NCI-H2227 (cell line): ENCODE data around the gene EWSR1.
"Not testable (repeated sequence)": the region's sequence is repeated elsewhere in the genome, so short reads cannot be mapped to it uniquely, and the experiment has no call there.

Experiments
- DNase-seq: peaks from one replicate; lab custom pipeline; 2025; ENCODE audit not compliant: unreplicated experiment; lab: John Stamatoyannopoulos, UW

Gene EWSR1

DNA sequence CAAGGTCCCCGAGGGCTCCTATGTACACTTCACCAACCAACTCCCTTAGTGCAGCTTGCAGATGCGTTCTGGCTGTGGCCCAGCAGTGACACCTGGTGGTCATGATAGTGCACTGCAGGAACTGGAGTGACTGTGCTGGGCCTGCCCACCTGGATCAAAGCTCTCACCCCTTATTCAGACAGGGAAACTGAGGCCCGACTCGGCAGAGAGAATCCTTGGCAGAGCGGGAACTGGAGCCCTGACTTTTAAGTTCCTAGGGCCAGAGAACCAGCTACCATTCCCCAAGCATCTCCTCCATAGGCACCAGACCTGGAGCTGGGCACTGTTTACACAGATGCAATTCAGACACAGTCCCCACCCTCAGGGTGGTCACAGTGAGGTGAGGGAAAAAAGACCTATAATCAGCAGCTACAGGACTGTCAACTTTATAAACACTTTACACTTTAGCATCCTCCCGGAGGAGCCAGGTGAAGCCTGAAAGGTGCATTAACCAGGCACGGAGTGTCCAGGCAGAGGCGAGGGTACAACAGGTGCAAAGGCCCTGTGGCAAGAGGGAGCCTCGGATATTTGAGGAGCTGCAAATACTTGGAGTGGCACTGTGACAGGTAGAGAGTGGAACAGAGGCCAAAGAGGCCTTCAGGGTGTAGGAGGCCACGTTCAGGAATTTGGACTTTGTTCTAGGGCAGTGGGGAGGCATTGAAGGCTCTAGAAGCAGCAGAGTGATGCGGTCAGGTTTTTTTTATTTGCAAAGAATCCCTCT lies 22.3 kb upstream of the EWSR1 start:
- peak; percentile 61 for DNase-seq

GRCh38 chr22:29247891-29248290 lies 20.2 kb upstream of the EWSR1 start:
- not testable (repeated sequence) for DNase-seq

DNA sequence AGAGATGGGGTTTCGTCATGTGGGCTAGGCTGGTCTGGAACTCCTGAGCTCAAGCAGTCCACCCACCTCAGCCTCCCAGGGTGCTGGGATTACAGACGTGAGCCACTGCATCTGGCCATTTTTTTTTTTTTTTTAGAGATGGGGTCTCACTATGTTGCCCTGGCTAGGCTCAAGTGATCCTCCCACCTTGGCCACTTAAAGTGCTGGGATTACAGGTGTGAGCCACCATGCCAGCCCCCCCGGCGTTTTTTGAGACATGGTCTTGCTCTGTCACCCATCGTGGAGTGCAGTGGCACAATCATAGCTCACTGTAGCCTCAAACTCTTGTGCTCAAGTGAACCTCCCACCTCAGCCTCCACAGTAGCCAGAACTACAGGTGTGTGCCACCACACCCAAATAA lies 16.8 kb upstream of the EWSR1 start:
- DNase-seq, result no peak

DNA sequence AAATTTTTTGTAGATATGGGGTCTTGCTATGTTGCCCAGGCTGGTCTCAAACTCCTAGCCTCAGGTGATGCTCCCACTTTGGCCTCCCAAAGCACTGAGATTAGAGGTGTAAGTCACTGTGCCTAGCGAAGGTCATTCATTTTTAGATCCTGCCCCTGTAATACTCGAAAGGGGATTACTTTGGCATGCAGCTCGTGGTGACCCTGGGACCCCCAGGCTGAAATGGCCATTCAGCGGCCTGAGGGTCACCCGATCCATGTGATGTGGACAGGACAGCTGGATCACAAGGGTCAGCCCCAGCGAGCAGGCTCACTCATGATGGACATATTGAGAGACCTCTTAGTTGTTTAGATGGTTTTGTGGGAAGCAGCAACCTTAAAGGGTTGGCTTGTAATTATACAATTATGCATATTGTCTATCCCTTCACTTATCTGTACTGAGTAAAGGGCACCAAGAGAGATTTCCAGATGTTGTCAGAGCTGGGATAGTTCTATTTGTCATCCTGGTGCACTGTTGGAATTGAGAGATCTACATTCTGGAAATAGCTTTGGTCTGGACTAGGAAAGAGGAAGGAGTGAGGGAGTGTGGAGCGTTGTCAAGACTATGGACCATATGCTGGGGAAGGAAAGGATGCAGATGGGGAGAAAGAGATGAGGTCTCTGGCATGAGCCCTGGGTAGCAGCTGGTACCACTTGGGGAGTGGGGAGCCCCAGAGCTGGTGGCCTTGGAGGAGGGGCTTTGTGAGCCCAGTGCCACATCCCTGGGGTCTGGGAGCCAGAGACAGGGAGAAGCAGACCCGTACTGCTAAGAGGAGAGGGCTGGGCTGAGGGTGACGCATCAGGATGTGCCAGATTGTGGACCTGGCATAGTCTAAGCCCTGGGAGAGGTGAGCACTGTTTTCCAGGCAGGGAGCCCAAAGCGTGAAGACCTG lies 15.8 kb upstream of the EWSR1 start:
- no peak for DNase-seq

DNA sequence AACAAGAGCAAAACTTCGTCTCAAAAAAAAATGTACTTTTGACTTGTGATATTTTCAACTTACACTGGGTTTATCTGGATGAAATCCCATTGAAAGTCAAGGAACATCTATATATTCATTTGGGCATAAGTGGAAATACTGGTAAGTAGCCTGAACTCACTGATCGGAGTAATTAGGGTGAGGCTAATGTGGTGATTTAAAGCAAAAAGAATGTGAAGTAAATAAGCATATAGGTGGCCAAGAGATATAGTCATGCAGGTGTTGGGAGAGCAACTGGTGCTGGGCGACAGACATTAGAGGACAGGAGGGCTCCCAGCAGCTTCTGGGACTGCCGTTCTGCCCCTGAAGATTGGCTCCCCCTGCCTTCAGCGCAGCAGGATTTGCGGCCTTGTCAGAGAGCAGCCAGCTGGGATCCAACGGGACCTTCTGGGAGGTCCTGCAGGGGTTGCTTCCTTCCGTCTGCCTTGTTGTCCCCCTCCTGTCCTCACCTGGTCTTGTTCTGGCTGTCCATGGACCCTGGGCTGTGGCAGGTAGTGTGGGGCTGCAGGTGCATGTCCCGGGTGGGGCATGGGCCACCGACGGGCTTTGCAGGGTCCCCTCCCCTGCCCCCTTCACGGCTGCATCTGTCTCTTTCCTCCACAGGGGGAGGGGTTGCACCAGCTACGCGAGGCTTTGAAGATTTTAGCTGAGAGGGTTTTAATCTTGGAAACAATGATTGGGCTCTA lies 14.3 kb upstream of the EWSR1 start:
- no peak for DNase-seq

GRCh38 chr22:29254286-29254660 lies 13.8 kb upstream of the EWSR1 start:
- no peak for DNase-seq

- DNase-seq, result no peak
Observed at GRCh38 chr22:29255064-29255621, 12.9 kb upstream of the EWSR1 start.

DNA sequence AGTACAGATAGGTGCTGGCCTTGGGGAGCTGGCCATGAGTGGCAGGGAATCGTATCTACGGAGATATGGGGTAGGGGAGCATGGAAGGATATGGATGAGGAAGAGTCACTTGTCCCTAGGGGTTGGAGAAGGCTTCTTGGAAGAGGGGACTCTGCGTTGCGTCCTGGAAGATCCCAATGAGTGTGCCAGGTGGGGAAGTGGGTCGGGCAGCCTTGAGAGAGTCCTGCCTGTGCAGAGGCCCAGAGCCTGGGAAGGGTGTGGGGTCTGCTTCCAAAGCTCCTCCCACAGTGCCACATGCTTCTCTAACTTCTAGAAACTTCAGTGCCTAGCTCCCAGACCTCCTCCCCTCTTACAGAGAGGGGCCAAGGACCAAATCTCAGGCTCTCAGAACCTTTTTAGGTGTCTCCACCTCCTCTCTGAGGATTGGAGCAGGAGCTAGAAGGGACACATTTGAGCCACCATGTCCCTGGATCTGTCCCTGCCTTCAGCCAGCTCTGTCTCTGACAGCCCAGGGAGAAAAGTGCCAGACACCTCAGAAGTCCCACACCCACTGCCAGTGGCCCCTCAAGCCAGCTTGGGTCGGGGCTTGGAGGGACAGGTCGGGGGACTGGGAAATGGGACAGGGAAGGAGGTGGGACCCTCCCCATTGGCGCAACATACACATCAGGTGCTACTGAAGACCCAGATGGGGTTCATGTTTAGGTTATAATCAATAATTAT lies 11.3 kb upstream of the EWSR1 start:
- no peak for DNase-seq

- DNase-seq, result no peak
Observed at GRCh38 chr22:29257751-29258181, 10.3 kb upstream of the EWSR1 start.

DNA sequence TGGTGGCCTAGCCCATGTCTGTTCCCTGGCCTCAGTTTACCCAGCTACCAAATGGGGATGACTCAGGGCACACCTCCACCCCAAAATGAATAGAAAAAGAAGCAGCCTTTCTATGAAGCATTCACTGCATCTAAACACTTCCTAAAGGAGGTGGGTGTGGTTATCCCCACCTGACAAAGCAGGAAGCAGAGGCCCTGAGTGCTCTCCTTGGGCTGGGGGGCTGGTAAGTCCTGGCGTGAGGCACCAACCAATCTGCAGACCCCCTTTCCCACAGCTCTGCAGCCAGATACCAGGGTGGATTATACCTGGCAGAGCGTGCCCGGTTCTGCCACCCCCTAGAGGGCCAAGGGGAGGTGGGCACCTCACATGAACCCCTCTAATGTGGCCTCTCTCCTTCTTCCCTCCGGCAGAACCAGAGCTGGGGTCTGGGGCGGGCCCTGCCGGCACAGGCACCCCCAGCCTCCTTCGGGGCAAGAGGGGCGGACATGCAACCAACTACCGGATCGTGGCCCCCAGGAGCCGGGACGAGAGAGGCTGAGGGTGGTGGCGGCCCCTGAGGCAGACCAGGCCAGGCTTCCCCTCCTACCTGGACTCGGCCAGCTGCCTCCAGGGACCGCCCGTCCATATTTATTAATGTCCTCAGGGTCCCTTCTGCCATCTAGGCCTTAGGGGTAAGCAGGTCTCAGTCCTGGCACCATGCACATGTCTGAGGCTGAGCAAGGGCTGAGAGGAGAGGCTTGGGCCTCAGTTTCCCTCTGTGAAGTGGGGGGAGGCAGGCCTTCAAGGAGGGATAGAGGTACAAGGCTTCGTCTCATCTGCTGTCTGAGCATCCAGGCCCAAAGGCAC lies 9.4 kb upstream of the EWSR1 start:
- no peak for DNase-seq

GRCh38 chr22:29259253-29259899 lies 8.7 kb upstream of the EWSR1 start:
- DNase-seq, result no peak

- no peak for DNase-seq
Observed at GRCh38 chr22:29260031-29260560, 8.0 kb upstream of the EWSR1 start.

DNA sequence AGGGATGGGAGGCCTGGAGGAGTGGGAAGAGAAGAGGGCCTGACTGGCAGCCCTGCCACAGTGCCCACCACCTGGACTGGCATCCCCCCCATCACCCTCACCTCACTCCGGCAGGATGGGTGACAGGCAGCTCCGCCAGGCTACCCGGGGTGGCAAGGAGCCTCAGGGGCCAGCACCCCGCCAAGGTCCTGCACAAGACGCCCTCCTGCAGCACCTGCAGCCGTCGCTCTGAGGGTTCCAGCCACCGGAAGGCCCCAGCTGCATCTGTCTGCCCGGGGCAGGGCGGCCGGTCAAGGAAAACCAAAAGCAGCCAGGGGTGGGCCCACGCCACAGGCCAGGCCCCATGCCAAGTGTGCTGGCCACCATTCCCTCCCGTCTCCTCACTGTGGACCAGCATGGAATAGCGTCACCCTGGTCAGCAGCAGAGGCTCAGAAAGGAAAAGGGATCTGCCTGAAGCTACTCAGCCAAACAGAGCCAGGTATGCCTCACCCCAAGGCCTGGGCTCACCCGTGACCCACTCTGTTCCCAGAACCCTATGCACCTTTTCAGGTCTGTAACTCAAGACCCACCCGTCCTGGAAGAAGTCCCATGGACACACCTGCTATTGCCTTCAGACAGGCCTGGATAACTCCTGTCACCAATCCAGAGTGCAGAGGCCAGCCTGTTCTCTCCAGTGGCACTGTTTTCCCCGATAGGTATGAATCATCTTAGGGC lies 7.3 kb upstream of the EWSR1 start:
- no peak for DNase-seq

DNA sequence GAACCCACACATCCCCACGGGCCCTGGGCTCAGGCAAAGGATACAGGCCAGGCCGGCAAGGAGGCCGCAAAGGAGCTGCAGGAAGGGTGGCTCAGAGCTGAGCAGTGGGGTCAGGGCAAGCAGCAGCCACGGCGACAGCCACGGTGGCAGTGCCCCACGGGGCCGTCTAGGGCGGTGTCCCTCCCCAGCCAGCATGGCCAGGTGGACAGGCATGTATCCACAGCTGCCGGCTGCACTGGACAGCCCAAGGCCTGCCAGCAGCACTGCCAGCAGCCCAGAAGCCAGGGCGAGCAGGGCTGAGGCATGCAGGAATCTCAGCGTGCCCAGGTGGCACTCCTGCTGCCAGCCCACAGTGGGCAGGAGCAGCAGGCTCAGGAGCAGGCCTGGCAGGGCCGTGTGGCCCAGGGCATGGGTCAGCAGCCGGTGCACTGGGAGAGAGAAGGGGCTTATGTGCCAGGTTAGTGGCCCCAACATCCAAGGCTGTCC lies 4.2 kb upstream of the EWSR1 start:
- no peak for DNase-seq

DNA sequence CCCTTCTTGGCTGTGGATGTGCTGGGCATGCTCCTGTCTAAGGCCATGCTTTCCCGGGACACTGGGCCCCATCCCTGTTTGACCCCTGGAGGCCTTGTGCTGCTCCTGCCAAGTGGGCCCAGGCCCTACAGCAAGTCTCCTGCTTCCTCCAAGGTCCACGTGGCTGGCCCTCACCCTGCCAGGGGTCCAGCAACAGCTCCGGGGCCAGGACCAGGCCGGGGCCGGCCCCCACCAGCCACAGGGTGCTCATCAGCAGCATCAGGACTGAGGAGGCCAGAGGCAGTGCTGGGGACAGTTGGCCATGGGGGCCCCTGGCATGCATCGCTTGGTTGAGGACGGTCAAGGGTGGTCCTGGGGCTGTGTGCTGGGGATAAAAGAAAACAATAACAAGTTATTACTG lies 2.8 kb upstream of the EWSR1 start:
- DNase-seq, result no peak

GRCh38 chr22:29265929-29266328 lies 2.1 kb upstream of the EWSR1 start:
- DNase-seq, result no peak

DNA sequence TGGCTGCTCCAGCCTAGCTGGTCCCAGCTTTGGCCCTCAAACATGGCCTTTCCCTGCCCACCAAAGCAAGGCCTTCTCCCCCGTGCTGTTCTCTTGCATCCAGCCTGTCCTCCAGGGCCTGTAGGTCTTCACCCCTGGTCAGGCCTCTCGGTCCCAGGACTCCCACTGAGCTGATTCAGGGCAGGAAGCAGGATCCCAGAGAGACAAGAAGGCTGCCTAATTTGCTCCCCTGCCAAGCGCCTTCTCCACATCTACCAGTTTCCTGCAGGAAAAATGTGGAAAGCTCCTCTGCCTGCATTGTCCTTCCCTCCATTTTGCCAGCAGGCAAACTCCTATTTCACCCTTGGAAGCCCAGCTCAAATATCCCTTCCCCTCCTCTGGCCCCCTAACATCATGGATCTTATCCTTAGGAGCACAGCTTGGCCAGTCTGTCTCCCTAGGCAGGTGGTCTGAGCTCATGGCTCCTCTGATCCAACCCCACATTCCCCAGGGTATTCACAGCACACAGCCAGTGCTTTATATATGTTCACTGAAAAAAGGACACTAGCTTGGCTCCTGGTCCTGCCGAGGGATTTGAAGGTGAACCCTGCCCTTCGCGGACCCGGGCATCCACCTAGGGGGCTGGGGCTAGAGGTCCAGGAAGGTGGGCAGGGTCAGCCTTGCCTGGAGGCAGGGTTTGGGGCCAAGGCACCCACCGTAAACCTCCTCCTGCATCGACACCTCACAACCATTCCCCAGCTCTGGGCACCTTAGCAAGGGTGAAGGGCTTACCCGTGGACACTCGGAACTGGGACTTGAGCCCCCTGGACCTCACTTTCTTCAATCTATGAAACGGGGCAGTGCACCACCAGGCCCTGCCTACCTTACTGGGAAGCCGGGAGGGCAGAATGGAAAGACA lies 1.3 kb upstream of the EWSR1 start:
- DNase-seq, result no peak
